22Rv1 (cell line): ENCODE data around the gene MRFAP1.
A peak's percentile ranks its signal among the peaks of the same experiment; 100 is the strongest.

ENCODE experiments used
- H3K27ac ChIP-seq: fragments of 450-650 bp; 2 replicates; pipeline ENCODE4 v1.5.1; 2017
- ZFX ChIP-seq: fragments of 450-650 bp; IDR thresholded peaks from 2 replicates; pipeline ENCODE4 v1.6.1; 2017; ENCODE audit warnings: antibody characterized with exemption, borderline replicate concordance
- TF ChIP-seq, protein P1 (sequence below): fragments of 450-650 bp; IDR thresholded peaks from 2 replicates; pipeline ENCODE4 v1.5.1; 2017; ENCODE audit warnings: mild to moderate bottlenecking

MRFAP1 gene

DNA sequence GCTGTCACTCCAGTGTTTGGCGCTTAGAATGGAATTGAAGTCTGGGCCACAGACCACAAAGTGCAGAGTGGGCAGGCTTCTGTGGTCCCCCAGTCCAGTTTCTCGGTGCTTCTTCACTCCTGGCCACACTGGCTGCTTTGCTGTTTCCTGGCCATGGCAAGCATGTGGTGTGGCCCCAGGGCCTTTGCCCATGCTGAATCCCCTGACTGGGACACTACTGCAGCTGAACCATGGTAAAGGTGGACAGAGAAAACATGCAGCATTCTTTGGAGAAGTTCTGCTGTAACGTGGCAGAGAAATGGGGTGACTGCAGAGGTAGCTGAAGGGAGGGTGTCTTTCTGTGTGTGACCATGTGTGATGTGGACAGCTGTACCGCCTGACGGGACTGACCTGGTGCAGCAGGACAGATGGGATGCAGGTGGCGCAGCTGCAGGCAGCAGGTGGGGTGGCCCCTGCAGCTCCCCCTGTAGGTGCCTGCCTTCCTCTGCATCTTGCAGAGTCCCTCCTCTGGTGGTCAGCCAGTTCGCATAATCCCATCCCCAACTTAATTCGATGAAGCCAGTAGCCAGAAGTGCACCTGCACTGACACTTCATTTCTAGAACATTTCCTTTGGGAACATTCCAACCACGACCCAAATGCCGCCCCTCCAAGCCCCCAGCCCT, 40.0 kb downstream of the MRFAP1 start:
- TF ChIP-seq, protein P1, sequence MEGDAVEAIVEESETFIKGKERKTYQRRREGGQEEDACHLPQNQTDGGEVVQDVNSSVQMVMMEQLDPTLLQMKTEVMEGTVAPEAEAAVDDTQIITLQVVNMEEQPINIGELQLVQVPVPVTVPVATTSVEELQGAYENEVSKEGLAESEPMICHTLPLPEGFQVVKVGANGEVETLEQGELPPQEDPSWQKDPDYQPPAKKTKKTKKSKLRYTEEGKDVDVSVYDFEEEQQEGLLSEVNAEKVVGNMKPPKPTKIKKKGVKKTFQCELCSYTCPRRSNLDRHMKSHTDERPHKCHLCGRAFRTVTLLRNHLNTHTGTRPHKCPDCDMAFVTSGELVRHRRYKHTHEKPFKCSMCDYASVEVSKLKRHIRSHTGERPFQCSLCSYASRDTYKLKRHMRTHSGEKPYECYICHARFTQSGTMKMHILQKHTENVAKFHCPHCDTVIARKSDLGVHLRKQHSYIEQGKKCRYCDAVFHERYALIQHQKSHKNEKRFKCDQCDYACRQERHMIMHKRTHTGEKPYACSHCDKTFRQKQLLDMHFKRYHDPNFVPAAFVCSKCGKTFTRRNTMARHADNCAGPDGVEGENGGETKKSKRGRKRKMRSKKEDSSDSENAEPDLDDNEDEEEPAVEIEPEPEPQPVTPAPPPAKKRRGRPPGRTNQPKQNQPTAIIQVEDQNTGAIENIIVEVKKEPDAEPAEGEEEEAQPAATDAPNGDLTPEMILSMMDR, result no peak
- TF ChIP-seq ZFX, result no peak

DNA sequence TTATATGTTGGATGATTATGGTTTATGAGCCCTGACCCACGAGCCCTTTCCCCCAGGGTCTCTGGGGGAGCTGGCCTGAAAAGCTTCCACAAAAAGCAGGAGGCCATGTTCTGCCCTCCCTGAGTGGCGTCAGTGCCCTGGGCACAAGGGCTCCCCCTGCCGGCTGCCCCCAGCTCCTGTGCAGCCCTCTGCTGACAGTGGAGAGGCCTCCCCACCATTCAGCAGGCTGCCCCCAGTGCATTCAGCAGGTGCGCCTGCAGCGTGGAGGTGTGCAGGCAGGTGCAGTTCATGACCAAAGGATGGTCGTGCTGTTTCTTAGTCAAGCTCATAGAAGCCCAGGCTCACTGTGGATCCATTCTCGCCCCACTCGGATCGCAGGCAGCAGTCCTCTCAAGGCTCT, 40.7 kb downstream of the MRFAP1 start:
- H3K27ac ChIP-seq, result no peak overlapping the region
- TF ChIP-seq, protein P1, result peak; percentile 81
- TF ChIP-seq ZFX, result no peak

More for the DNA sequence above, 40.0 kb downstream of the MRFAP1 start:
- H3K27ac ChIP-seq, result no peak overlapping the region

DNA sequence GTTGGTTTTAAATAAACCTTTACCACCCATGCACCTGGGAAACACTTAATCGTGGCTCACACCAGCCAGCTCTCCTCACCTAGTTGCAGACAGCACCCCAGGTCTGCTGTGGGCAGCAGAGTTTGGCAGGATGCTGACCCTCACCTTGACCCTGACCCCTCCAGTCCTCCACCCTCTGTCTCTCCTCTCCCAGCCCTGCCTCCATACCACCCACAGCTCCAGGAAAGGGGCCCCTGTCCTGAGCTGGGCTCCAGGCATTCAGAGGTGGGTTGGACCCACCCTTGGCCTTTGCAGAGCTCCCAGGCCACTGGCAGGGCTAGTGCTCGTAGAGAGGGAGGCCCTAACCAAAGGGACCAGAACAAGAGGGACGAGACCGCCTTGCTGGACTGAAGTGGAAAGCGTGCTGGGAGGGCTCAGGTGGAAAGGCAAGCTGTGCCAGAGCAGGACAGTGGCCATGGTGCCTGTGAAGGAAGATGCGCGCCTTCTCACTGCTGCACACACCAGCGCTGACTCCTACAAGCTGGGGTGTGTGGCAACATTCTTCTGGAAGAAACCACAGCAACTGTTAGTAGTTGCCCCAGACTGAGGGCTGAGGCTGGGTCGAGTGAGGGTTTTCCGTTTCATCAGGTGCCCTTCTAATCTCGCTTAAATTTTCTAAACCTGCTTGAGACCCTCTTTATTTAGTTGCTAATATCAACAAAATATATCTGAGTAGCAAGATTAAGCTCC, 42.5 kb downstream of the MRFAP1 start:
- TF ChIP-seq ZFX, result no peak
- TF ChIP-seq, protein P1, result no peak
- no peak overlapping the region for H3K27ac ChIP-seq

DNA sequence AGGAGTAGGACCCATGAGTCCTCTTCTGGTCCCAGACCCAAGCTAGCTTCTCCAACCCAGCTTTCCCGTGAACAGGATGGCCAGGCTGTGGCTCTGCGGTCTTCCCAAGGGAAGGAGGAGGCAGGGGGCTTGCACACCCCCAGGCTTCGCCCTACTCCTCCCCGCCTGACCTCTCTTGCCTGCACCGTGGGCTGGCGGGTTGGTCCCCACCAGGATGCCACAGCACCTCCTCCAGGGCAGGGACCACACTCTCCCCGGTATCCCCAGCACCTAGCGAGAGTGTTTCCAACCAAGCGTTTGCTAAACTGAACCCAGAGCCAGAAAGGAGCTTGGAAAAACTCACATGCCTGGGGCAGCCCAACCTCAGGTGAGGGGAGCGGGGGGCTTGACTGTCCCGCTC, 44.2 kb downstream of the MRFAP1 start:
- TF ChIP-seq ZFX, result no peak
- TF ChIP-seq, protein P1, result no peak
- no peak overlapping the region for H3K27ac ChIP-seq

DNA sequence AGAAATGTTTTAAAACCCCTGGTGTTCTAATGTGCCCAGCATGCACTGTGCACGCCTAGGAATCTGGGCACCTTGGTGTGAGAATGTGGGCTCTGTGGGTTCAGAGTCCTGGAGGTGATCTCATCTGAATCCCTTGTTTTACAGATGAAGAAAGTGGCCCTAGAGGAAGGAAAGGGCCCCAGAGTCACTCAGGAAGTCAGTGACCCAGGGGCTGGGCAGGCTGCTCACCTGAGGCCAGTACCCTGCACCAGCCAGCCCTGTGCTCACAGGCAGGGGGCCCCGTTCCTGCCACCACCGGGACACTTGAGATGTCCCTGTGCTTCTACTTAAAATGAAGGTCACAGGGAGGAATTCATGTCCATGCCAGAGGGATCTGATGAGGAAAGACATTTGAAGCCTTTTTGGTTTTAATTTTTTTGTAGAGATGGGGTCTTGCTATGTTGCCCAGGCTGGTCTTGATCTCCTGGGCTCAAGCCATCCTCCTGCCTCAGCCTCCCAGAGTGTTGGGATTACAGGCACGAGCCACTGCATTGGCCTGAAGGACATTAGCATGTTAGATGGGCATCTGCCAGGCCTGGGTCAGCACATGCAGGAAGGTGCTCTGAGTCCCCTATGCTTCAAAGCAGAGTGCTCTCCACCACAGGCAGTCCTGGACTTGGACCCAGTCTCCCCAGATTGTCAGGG, 45.8 kb downstream of the MRFAP1 start:
- H3K27ac ChIP-seq, result no peak overlapping the region
- TF ChIP-seq, protein P1, result no peak
- no peak for TF ChIP-seq ZFX

DNA sequence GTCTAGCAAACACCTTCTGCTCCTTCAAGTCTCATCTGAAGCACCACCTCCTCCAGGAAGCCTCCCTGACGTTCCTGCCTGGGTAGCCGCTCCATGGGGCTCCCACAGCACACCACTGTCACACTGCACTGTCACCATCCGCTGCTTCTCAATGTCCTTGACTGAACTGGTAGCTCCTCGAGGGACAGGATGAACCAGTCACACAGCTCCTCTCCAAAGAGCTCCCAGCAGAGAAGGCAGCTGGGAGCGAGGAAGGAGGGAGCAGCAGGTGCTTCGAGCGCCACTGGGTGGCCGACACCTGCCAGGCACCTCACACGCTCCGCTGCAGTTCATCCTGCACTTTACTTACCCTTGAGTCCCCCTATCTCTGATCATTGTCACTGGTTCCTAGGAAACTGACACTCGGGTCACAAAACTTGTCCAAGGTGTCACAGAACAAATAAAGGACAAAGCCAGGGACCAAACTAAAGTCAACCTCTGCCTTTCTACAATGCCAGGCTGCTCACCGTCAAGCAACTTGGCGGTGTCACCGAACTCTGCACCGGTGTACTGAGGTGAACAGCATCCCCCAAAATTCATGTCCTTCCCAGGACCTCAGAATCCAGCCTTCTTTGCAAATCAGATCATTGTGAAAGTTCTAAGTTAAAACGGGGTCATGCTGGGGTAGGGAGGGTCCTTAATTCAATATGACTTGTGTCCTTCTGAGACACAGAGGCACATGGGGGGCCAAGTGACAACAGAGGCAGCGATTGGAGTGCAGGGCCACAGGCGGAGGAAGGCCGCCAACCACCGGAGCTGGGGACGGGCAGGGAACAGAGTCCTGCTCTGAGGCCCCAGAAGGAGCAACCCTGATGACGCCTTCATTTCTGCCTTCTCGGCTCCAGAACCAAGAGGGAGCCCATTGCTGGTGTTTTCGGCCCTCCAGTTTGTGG, 47.7 kb downstream of the MRFAP1 start:
- H3K27ac ChIP-seq, result peak overlapping the region; percentile 85
- no peak for TF ChIP-seq ZFX
- TF ChIP-seq, protein P1, result peak; percentile 12; the same call in 1 of the 2 replicates
